Effector memory CD8-positive, alpha-beta T cell (primary cell): ENCODE measurements around the gene TRAIP.
"Not testable (repeated sequence)": the region's sequence is repeated elsewhere in the genome, so short reads cannot be mapped to it uniquely, and the experiment has no call there.

Experiments used
- ATAC-seq: fragments of 150-1000 bp; cut with Tn5 transposase; replicated peaks from 2 replicates; pipeline ENCODE4 v1.10.0; 2021; ENCODE audit warnings: mild to moderate bottlenecking, moderate library complexity
- DNase-seq, 3 experiments: peaks; one replicate each; pipeline ENCODE4 v3.0.0; 2021
- H3K27ac Mint-ChIP-seq, 2 donors: one replicate each; pipeline ENCODE4 v1.8.0; 2022; ENCODE audit warnings: mild to moderate bottlenecking in 2 of 2, mixed read lengths in 2 of 2, moderate library complexity in 2 of 2
- H3K27me3 Mint-ChIP-seq, 2 donors: one replicate each; pipeline ENCODE4 v1.8.0; 2022; ENCODE audit warnings: mixed read lengths in 2 of 2
- H3K36me3 Mint-ChIP-seq: one replicate; pipeline ENCODE4 v1.8.0; 2022; ENCODE audit warnings: mild to moderate bottlenecking, moderate library complexity, mixed read lengths; ENCODE audit not compliant: insufficient read depth
- H3K4me1 Mint-ChIP-seq, 2 donors: one replicate each; pipeline ENCODE4 v1.8.0; 2022; ENCODE audit warnings: low read depth in 2 of 2, mixed read lengths in 2 of 2
- H3K4me3 Mint-ChIP-seq, 2 donors: one replicate each; pipeline ENCODE4 v1.8.0; 2022; ENCODE audit warnings: mild to moderate bottlenecking in 2 of 2, mixed read lengths in 2 of 2, moderate library complexity in 2 of 2
- H3K9me3 Mint-ChIP-seq, 2 donors: one replicate each; pipeline ENCODE4 v1.8.0; 2022; ENCODE audit warnings: mixed read lengths in 2 of 2

TRAIP gene

GRCh38 chr3:49787182-49787464, 69.2 kb downstream of the TRAIP start:
- no peak for ATAC-seq
- no peak for DNase-seq
- Mint-ChIP-seq H3K4me3 (peak overlapping the region; percentile 90 to 91), H3K36me3 (peaks cover 28% of the 10 kb centered on the region), H3K4me1 (peaks cover 18 to 28% of the 10 kb centered on the region in 2 donors), H3K27ac (peak overlapping the region; percentile 98 to 99), H3K27me3 (no peaks in the 10 kb centered on the region), H3K9me3 (no peaks in the 10 kb centered on the region)

DNA sequence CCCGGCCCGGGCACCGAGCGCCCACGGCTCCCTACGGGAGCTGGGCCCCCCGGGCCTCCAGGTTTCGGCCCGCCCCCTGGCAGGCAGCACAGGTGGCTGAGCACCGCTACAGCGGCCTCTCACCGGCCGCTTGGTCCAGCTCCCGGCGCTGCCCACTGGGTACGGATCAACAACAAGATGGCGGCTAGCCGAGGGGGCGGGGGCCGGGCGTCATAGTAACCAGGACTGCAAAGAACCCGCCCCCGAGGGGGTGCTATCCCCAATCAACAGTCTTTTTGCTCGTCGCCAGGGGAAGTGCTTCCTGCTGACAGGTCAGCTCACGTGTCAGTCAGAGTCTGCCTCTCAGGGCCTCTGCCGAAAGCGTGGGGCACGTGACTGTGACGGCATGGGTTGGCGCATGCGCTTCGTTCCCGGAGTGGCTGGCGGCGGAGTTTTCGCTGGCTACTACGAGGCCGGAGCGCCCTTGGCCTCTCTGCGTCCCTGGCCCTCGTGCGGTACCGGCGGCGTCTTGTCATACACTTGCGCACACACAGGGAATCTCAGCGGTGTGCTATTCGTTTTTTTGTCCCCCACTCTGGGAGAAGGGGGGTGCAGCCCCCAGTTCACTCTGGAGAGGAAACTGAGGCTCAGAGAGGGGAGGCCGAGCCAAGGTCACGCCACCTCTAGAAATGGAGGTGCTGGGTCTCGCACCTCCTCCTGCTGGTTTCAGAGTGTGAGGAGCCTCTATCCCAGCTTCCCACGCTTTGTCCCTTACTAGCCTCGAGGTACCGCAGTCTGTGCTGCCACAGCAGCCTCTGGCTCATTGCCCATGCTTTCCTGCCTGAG, 69.8 kb downstream of the TRAIP start, which contains the start of gene IP6K1:
Gene IP6K1, minus strand, starts transcription at position 186 of the 825 bp plus-strand sequence. CDS start 38,502 bp downstream, outside the sequence.
- Mint-ChIP-seq H3K4me3 (peak within 1 kb of the TSS; percentile 90 to 91), H3K27me3 (no peaks in the 10 kb centered on the region), H3K4me1 (peaks cover 18 to 28% of the 10 kb centered on the region in 2 donors), H3K36me3 (peaks cover 28% of the 10 kb centered on the region), H3K27ac (peak within 1 kb of the TSS; percentile 98 to 99), H3K9me3 (no peaks in the 10 kb centered on the region)
- peak; percentile 99 for ATAC-seq
- DNase-seq: peak; percentile 98 to 99 (median 98)

DNA sequence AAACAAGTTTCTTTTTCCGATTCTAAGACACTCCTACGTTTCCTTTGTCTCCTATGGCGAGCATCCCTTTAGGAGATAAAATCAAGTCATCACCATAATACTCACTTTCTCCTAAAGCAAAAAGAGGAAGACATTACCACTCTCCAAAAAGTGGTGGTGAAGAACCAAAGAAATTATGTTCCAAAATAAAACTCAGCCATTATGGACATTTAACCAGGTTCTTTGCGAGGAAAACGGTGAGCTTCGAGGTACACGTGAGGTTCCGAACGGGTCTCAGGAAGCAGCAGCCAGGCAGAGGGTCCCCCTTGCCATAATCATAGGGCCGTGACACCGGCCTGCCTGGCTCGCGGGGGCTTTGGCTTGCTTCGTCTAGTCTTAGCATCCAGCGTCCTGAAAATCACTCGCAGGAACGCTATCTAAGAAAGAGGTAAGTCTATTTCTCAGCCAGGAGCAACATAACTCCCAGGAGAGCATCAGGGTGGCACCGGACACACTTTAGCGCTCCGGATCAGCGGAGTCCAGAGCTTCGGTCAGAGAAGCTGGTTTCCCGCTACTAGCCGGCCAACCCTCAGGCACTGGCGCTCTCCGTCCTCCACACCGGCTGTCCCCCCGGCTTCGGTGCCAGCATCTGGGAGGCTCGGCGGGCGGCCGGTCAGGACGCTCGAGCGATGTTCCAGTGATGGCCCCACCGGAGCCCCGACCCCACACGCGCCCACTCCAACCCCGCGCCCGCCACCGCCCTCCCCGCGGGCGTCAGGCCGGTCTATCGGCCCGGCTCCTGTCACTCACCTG, 70.6 kb downstream of the TRAIP start:
- Mint-ChIP-seq H3K27me3 (no peaks in the 10 kb centered on the region), H3K9me3 (no peaks in the 10 kb centered on the region), H3K4me1 (peaks cover 20 to 36% of the 10 kb centered on the region in 2 donors), H3K4me3 (peak overlapping the region; percentile 90 to 91), H3K27ac (peak overlapping the region; percentile 98 to 99), H3K36me3 (peaks cover 33% of the 10 kb centered on the region)
- ATAC-seq (peak; percentile 39), DNase-seq (peak in 2 of 3 experiments; percentile 15 to 30)

DNA sequence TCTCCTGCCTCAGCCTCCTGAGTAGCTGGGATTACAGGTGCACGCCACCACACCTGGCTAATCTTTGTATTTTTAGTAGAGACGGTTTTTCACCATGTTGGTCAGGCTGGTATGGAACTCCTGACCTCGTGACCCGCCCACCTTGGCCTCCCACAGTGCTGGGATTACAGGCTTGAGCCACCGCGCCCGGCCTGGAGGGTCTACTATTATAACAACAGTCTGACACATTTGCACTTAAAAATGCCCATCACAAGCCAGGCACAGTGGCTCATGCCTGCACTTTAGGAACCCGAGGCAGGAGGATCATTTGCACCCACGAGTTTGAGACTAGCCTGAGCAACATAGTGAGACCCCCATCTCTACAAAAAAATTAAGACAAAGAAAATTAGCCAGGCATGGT, 74.1 kb downstream of the TRAIP start:
- H3K27ac Mint-ChIP-seq, ATAC-seq, H3K27me3 Mint-ChIP-seq, DNase-seq, H3K9me3 Mint-ChIP-seq, H3K4me3 Mint-ChIP-seq: not testable (repeated sequence)
- Mint-ChIP-seq H3K36me3 (peaks cover 47% of the 10 kb centered on the region), H3K4me1 (peaks cover 31 to 48% of the 10 kb centered on the region in 2 donors)

DNA sequence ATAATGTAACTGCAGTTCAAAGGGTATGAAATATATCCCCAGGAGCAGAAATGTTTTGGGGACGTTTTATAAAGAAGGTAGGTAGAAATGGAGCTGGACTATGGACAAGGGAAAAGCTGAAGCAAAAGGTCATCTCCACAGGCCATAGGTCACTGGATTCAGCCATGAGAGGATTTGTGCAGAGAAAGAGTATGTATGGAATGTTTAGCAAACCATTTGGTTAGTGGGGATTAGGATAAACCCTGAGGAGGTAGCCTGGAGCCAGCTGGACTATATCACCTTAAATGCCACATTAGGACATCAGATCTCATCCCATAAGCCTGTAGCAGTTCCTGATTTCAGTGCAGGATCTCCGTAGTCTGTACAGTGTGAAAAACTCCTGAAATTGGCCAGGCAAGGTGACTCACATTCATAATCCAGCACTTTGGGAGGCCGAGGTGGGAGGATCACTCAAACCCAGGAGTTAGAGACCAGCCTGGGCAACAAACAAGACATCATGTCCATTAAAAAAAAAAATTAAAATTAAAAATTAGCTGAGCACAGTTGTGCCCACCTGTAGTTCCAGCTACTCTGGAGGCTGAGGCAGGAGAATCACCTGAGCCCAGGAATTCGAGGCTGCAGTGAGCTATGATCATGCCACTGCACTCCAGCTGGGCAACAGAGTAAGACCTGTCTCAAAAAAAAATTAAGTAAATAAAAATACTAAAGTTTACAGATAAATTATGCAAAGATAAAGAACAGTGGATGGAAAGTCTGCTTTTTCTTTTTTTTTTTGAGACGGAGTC, 74.8 kb downstream of the TRAIP start:
- peaks cover 49% of the 10 kb centered on the region for H3K36me3 Mint-ChIP-seq
- H3K4me1 Mint-ChIP-seq: peaks cover 29 to 44% of the 10 kb centered on the region in 2 donors
- no peak overlapping the region for H3K4me3 Mint-ChIP-seq
- no peaks in the 10 kb centered on the region for H3K27me3 Mint-ChIP-seq
- ATAC-seq: no peak
- H3K27ac Mint-ChIP-seq: no peak overlapping the region
- no peak for DNase-seq
- no peaks in the 10 kb centered on the region for H3K9me3 Mint-ChIP-seq

DNA sequence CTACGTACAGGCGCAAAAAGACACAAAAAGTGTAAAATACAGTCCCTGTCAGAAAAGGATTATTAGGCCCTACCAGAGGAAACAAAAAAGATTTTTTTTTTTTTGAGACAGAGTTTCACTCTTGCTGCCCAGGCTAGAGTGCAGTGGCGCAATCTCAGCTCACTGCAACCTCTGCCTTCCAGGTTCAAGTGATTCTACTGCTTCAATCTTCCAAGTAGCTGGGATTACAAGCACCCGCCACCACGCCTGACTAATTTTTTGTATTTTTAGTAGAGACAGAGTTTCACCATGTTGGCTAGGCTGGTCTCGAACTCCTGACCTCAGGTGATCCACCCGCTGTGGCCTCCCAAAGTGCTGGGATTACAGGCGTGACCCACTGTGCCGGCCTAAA, 75.4 kb downstream of the TRAIP start:
- not testable (repeated sequence) for H3K27me3 Mint-ChIP-seq, H3K4me3 Mint-ChIP-seq, H3K27ac Mint-ChIP-seq, DNase-seq, H3K9me3 Mint-ChIP-seq, ATAC-seq
- Mint-ChIP-seq H3K4me1 (peaks cover 27 to 45% of the 10 kb centered on the region in 2 donors), H3K36me3 (peaks cover 47% of the 10 kb centered on the region)

- no peaks in the 10 kb centered on the region for H3K27me3 Mint-ChIP-seq
- peak overlapping the region in 1 of 2 donors; percentile 46 for H3K4me3 Mint-ChIP-seq
- peaks cover 47% of the 10 kb centered on the region for H3K36me3 Mint-ChIP-seq
Measured at GRCh38 chr3:49780080-49780974, 76.0 kb downstream of the TRAIP start.

DNA sequence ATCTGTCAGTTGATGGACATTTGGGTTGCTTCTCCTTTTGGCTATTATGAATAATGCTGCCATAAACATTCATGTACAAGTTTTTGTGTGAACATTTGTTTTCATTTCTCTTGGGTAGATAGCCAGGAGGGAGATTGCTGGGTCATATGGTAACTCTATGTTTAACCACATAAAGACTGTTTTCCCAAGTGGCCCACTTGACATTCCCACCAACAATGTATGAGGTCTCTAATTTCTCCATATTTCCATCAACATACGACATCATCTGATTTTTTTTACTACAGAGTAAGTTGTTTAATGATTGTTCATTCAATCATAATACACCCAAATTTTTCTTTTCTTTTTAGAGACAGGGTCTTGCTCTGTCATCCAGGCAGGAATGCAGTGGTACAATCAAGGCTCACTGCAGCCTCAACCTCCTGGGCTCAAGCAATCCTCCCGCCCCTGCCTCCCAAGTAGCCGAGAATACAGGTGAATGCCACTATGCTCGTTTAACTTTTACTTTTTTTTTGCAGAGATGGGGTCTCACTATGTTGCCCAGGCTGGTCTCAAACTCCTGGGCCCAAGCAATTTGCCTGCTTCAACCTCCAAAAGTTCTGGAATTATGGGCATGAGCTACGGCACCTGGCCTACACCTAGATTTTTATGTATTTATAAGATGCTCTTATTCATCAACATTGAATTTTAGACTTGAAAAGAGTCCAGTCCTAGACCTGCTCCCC, 76.8 kb downstream of the TRAIP start:
- H3K9me3 Mint-ChIP-seq: no peaks in the 10 kb centered on the region
- H3K36me3 Mint-ChIP-seq: peaks cover 44% of the 10 kb centered on the region
- DNase-seq (no peak), ATAC-seq (no peak)
- H3K27ac Mint-ChIP-seq: peak overlapping the region; percentile 47 to 77
- peak overlapping the region in 1 of 2 donors; percentile 46 for H3K4me3 Mint-ChIP-seq
- peaks cover 23 to 37% of the 10 kb centered on the region in 2 donors for H3K4me1 Mint-ChIP-seq
- no peaks in the 10 kb centered on the region for H3K27me3 Mint-ChIP-seq

More at GRCh38 chr3:49780080-49780974, 76.0 kb downstream of the TRAIP start:
- peaks cover 23 to 40% of the 10 kb centered on the region in 2 donors for H3K4me1 Mint-ChIP-seq
- no peaks in the 10 kb centered on the region for H3K9me3 Mint-ChIP-seq
- ATAC-seq (no peak), DNase-seq (no peak)
- H3K27ac Mint-ChIP-seq: peak overlapping the region; percentile 47 to 77
